Transverse colon (tissue), 3 donors: ENCODE measurements around the gene GBA2.

Source experiments
- CTCF ChIP-seq, 5 experiments: fragments of 200-600 bp in 3 of 5; fragments of 450-650 bp in 2 of 5; sonication (generic) in 3 of 5; IDR thresholded peaks; 1 replicate in 2 of 5; 2 replicates in 3 of 5; pipeline ENCODE4 v1.5.1; 2016 to 2017; ENCODE audit warnings: antibody characterized with exemption in 5 of 5, inconsistent platforms in 3 of 5, mild to moderate bottlenecking in 2 of 5, moderate library complexity in 1 of 5
- EP300 ChIP-seq: sonication (generic); formaldehyde crosslinking; IDR thresholded peaks from one replicate; pipeline ENCODE4 v1.6.1; 2017; ENCODE audit warnings: antibody characterized with exemption, low read depth
- POLR2A ChIP-seq: fragments of 450-650 bp; IDR thresholded peaks from one replicate; pipeline ENCODE4 v1.6.1; 2016; ENCODE audit warnings: antibody characterized with exemption, mild to moderate bottlenecking, moderate library complexity

GRCh38 chr9:35741740-35742139, 7.3 kb downstream of the GBA2 start:
- TF ChIP-seq CTCF (IDR thresholded peaks at IDR 0.05), result no peak
- no peak for TF ChIP-seq POLR2A
- TF ChIP-seq EP300, result no peak
